MV-4-11 (cell line): ENCODE data around the gene FAM8A1.
"Not testable (repeated sequence)": the region's sequence is repeated elsewhere in the genome, so short reads cannot be mapped to it uniquely, and the experiment has no call there.

Source experiments
- DNase-seq: peaks from one replicate; lab custom pipeline; 2025; lab: John Stamatoyannopoulos, UW

Gene FAM8A1, protein sequence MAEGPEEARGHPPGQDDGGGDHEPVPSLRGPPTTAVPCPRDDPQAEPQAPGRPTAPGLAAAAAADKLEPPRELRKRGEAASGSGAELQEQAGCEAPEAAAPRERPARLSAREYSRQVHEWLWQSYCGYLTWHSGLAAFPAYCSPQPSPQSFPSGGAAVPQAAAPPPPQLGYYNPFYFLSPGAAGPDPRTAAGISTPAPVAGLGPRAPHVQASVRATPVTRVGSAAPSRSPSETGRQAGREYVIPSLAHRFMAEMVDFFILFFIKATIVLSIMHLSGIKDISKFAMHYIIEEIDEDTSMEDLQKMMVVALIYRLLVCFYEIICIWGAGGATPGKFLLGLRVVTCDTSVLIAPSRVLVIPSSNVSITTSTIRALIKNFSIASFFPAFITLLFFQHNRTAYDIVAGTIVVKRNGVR

DNA sequence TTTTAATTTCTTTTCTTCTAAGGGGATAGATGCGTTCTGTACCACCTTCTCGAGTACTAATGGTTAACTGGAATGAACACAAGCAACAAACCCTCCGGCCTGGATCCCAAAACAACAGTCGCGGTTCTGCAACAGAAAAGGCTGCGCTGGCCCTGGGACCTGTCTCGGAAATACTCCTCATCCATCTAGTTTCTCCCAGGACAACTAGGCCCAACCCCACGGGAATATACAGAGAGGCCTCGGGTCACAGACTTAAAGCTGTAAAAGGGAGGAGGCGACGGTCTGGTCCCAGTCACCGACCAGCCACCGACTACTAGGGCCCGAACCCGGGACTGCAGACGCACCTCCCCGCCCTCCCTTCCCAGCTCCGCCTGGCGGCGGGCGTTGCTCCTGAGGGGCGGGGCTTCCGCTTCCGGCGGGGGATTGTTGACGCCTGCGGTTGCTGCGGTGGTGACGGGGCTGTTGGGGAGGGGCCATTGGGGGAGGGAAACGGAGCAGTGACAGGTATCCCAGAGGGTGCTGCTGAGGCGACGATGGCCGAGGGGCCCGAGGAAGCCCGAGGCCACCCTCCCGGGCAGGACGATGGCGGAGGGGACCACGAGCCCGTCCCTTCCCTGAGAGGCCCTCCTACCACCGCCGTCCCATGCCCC is at the start of gene FAM8A1:
Gene FAM8A1 (plus strand): TSS at position 426 of the 650 bp plus-strand sequence. CDS start 108 bp downstream, at position 534.
- peak; percentile 79 for DNase-seq

DNA sequence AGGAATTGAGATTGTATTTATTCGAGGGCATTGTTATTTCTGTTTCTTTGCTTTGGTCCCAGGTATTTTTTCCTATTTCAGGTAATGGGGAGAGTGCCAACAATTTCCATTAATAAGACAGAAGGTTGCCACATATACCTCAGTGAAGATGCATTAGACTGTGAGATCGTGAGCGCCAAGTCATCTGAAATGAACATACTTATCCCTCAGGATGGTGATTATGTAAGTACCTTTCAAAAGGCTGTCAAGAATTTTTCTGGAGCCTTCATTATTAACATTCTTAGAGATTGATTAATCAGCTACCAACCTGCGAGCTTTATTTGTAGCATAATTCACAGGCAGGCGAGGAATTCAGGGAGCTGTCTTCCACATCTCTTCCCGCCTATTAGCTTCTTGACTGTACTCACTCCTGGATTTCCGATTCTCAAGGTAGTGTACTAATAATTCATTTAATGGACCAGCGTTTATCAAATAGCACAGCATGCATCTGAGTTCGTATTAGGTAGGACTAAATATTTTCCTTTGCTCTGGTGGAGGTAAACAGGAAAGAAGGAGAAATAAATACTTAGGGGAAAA is 48.6 kb upstream of the FAM8A1 start:
- no peak for DNase-seq

DNA sequence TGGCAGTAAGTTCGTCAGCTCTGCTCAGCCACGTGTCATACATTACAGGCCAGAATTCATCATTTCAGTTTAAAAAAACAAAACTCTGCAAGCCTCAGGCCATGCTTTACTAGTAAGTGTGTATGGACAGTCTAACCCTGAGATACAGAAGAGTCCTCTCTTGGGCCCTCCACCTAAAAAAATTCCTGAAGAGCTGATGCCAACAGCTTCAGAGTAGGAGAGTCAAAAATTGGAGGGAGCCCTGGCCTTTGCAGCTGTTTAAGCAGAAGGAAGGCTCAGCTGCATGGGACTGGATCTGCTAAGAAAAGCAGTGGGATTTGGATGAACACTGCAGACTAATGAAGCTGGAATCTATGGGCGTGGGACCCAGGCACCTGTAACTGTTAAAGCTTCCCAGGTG is 47.2 kb upstream of the FAM8A1 start:
- DNase-seq, result no peak

DNA sequence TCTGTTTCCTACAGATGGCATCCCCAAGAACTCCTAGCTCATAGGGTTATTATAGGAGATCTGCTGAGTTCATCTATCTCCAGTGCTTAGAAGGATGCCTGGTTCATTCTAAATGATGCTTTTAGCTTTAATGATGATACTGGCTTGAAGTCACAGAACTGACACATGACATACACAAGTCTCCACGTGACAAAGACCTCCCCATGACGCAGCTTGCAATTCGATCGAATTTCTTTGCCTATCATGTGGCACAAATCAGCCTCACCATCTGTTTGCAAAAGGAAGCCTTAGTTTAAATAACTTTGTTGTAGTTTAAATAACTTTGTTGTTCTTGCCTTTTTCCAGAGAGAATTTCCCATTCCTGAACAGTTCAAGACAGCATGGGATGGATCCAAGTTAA is 44.1 kb upstream of the FAM8A1 start:
- no peak for DNase-seq

DNA sequence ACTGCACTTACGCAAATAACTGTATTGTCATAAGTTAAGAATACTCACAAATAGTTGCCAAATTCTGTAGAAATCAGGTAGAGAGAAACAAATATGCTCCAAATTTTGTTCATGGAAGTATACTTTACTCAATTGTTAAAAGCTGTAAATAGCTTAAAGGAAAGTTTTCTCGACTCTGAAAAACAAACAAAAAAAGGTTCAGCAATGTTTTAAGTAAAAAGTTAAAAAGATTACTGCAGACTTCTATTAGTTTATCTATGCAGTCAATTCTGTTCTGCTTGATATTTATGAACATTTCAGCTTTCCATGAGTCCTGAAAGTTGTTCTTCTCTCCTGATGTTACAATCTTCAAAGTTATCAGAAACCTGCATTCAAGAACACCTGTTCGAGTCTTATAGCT is 37.5 kb upstream of the FAM8A1 start:
- no peak for DNase-seq

DNA sequence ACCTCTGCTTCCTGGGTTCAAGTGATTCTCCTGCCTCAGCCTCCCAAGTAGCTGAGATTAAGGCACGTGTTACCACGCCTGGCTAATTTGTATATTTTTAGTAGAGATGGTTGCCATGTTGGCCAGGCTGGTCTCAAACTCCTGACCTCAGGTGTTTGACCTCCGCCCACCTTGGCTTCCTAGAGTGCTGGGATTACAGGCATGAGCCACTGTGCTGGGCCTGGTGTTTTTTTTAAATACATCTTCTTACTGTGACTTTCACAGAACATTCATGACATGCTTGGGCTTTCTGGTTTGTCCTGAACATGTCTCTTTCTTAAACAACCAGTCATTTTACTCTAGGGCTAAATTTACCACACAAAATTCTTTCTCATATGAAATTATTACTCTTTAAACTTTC is 34.7 kb upstream of the FAM8A1 start:
- no peak for DNase-seq

DNA sequence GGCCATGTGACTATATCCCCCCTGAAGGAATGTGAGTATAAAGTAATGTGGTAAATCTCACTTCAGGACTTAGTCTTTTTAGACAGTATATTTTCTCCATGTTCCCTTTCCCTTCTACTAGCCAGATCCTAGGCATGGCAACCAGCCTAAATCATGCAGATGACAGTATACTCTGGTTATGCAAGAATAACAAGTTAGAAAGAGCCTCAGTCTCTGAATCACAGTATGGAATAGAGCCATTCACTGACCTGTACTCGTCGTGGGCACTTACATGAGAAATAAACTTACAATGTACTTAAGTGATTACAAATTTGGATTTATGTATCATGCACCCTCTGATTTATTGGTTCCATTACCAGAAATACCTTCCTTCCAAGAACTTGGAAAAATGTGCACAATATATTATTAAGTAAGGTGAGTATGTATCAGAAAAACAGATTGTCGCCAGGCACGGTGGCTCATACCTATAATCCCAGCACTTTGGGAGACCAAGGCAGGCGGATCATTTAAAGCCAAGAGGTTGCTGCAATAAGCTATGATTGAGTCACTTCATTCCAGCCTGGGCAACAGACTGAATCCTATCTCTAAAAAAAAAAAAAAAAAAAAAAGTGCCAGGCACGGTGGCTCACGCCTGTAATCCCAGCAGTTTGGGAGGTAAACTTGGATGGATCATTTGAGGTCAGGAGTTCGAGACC is 25.1 kb upstream of the FAM8A1 start:
- DNase-seq, result no peak

DNA sequence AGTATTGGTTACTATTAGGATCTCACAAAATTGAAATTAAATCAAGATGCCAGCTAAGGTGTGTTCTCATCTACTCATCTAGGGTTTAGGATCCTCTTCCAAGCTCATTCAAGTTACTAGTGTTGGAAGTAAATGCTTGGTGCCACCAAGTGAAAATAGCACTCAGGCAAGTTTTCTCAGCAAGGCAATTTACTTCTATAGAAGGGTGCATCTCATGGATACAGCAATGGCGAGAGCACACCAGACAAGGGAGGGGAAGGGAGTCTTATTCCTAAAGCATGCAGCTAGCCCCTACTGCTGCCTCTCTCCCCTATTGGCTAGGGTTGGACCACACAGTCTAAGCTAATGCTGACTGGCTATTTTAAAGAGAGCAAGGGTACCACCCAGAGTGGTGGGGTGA is 23.0 kb upstream of the FAM8A1 start:
- no peak for DNase-seq

DNA sequence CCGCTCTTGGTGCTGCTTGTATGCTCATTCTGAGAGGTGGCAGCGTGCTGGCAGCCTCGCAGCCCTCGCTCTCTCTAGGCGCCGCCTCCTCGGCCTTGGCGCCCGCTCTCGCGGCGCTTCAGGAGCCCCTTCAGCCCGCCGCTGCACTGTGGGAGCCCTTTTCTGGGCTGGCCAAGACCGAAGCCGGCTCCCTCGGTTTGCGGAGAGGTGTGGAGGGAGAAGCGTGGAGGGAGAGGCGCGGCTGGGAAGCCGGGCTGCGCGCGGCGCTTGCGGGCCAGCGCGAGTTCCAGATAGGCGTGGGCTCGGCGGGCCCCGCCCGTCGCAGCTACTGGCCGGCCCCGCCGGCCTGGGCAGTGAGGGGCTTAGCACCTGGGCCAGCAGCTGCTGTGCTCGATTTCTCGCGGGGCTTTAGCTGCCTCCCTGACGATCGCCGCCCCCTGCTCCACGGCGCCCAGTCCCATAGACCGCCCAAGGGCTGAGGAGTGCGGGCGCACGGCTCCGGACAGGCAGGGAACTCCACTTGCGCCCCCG is 19.5 kb upstream of the FAM8A1 start:
- no peak for DNase-seq

DNA sequence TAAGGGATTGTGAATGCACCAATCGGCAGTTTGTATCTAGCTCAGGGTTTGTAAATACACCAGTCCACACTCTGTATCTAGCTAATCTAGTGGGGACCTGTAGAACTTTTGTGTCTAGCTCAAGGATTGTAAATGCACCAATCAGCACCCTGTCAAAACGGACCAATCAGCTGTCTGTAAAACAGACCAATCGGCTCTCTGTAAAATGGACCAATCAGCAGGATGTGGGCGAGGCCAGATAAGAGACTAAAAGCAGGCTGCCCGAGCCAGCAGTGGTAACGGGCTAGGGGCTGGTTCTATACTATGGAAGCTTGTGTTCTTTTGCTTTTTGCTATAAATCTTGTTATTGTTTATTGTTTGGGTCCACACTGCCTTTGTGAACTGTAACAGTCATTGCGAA is 18.8 kb upstream of the FAM8A1 start:
- not testable (repeated sequence) for DNase-seq

DNA sequence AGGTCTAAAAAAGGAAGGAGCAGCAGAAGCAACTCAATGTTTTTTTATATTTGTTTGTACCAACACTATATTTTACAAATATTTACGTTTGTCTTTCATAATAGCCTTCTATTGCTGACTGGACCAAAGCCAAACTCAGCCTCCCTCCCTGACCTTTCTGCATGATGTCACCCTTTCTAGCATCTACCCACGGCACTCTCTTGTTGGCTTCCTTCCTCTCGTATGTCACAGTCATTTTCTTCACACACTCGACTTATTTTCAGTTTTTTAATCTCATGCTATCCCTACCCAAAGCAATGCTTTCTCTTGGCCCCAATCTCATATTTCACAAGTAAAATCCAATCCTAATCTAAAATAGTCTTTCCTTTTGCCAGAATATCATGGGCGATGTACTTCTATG is 16.3 kb upstream of the FAM8A1 start:
- no peak for DNase-seq

DNA sequence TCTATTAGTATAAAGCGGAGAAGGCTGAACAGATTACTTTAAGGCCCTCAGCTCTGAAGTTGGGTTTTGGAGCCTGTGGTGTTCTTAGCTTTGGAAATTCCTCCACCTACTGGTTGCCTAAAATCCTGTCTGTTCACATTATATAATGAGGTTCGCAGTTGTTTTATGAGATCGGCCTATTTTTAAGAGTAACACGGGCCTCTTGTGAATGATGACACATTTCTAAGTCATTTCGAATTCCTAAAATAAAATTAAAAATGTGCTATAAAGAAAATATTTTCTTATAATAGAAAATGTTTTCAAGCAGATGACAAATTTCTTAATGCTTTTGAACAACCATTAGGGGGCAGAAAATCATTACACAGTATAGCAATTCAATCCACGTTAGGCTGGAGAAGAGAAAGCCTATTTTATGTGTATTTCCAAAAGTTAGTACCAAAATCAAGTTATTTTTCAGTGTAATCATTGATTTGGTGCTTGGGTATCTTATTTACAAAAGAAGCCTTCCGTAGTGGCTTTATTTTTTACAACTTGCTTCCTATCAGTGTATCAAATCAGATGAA is 15.8 kb upstream of the FAM8A1 start:
- peak; percentile 68 for DNase-seq

DNA sequence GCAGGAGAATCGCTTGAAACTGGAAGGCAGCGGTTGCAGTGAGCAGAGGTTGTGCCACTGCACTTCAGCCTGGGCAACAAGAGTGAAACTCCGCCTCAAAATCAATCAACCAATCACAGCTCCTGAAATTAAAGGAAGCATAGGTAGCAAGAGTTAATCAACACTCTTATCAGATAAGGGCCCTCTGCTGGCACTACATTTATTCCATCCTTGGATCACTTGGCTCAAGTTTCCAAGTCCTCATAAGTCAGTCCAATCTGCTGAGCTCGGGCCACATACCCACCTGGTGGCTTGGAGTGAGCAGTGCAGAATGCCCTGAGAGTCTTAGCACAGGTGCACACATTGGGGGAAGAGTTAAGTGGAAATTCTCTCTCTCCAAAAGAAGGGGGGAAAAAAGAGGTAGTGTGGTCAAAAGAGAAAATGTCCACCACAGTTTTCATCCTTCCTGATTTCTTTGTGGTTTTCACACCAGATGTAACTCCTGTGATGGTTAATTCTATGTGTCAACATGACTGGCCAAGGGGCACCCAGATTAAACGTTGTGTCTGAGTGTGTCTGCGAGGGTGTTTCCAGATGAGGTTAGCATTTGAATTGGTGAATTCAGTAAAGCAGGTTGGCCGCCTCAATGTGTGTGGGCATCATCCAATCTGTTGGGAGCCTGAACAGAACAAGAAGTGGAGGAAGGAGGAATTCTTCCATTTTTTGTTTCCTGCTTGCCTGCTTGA is 14.2 kb upstream of the FAM8A1 start:
- DNase-seq, result peak; percentile 51

DNA sequence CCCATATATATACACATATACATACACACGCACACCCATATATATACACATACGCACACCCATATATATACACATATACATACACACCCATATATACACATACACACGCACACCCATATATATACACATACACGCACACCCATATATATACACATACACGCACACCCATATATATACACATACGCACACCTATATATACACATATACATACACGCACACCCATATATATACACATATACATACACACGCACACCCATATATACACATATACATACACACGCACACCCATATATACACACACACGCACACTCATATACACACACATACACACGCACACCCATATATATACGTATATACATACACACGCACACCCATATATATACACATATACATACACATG is 13.5 kb upstream of the FAM8A1 start:
- not testable (repeated sequence) for DNase-seq

DNA sequence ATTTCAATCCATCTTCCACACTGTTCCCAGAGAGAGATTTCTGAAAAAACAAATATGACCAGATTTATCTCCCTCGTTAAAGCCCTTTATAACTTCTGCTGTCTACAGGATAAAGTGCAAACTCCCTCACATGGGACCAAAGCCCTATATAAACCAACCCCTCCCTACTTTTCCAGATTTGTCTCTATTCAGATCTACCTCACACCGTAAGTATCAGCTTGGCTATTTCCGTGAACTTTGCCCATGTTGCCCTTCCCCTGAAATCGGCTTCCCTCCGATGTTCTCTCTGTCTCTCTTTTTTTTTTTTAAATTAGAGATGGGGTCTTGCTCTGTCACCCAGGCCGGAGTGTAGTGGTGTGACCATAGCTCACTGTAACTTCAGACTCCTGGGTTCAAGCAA is 12.1 kb upstream of the FAM8A1 start:
- no peak for DNase-seq

DNA sequence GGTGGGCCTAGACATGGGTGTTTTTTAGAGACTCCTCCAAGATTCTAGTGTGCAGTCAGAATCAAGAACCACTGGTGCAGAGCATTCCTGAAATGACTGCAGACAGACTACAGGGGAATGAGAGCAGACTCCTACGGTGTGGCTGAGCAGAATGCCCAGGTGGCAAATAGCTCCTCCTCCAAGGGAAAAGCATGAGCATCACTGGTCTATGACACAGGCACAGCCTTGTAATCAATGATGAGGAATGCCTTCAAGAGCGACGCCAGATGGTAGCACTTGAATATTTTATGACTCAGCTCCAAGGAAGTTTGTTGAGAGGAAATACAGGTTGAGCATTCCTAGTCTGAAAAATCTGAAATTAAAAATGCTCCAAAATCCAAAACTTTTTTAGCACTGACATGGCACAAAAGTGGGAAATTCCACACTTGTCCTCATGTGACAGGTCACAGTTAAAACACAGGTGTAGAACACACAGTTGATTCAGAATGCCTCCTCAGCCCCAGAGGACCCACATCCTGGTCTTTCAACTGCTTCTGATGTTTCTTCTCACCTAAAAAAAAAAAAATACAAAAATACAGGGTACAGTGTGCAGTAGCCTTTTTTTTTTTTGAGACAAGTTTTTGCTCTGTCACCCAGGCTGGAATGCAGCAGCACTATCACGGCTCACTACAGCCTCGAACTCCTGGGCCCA is 10.6 kb upstream of the FAM8A1 start:
- no peak for DNase-seq

DNA sequence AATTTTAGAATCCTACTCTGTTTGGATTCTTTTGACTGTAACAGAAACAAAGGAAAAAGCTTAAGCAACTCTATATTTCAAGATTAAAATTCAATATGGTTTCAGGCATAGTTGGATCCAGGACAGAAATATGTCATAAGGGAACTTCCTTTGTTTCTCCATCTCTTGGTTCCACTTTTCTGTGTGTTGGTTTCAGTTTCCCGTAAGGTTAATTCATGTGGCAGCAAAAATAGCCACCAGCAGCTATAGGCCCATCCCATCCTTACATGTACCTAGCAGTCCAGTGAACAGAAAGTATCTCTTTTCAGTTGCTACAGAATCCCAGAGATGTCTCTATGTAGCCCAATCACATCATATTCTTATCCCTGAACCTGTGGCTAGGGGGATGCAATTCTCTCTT is 8.8 kb upstream of the FAM8A1 start:
- peak; percentile 76 for DNase-seq

DNA sequence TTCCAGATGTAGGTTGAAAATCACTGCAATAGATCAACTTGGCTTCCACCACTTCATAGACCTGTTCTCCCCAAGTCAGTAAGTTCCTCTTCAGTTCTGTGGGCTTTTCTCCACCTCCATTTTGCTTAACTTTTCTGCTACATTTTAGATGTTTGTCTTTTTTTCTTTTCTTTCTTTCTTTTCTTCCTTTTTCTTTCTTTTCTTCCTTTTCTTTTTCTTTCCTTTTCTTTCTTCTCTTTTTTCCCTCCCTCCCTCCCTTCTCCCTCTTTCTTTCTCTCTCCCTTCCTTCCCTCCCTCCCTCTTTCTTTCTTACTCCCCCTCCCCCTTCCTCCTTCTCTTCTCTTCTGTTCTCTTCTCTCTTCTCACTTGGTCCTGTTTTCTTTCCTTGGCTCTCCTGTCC is 6.9 kb upstream of the FAM8A1 start:
- no peak for DNase-seq

DNA sequence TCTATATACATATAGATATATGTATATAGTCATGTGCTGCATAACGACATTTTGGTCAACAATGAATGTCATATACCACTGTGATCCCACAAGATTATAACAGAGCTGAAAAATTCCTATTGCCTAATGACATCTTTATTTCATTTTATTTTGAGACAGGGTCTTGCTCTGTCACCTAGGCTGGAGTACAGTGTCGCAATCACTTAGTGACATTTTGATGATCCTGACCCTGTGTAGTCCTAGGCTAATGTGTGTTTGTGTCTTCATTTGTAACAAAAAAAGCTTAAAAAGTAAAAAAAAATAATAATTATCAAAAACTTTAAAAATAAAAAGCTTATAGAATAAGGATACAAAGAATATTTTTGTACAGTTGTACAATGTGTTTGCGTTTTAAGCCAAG is 4.0 kb upstream of the FAM8A1 start:
- no peak for DNase-seq

DNA sequence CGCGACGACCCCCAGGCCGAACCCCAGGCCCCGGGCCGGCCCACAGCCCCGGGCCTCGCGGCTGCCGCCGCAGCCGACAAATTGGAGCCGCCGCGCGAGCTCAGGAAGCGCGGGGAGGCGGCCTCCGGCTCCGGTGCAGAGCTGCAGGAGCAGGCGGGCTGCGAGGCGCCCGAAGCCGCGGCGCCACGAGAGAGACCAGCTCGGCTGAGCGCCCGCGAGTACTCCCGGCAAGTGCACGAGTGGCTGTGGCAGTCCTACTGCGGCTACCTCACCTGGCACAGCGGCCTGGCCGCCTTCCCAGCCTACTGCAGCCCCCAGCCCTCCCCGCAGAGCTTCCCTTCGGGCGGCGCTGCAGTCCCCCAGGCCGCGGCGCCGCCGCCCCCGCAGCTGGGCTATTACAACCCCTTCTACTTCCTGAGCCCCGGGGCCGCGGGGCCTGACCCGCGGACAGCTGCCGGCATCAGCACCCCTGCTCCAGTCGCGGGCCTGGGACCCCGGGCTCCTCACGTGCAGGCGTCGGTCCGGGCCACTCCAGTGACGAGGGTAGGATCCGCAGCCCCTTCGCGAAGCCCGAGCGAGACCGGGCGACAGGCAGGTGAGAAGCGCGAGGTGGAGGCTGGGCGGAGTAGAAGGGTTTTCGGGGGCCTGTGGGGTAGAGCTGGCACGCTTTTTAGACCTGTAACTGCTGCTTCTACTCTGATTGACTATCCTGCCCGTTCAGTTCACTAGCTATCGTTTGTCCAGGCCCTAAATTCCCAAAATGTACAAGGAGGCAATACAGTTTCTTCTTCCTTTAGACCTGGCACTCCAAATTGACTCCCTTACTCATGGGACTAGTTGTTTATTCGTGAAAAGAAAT is 654 bp downstream of the FAM8A1 start:
- no peak for DNase-seq
